Measurements from ENCODE around the gene MTR. TPM values are rescaled to one million over a fixed set of nuclear protein-coding genes. Genes with fewer than 3 reads are reported as not detected.

Gene MTR
- polyA plus RNA-seq, 2 of the 4 experiments (the other 2 are of a cell fraction) = 6.2 to 12.7 TPM

- CTCF ChIA-PET = interaction anchor here (0.6 to 3.5 kb wide), 6 partner anchors 7 to 1360 kb away, joined by 3 to 18 read pairs (median 4); no protein-coding TSS in a partner anchor
- no peaks in the 10 kb centered on the region for H3K4me1 ChIP-seq
- no peak overlapping the region for H3K27ac ChIP-seq
- WGBS (ENCODE audit: missing lambda C conversion rate) = 68% methylated on average over 6 of the region's 6 CpGs
- POLR2A ChIA-PET = no interaction called here
- H3K4me2 ChIP-seq = no peak overlapping the region
- DNase-seq (ENCODE audit: low read depth in 1 of 2, low spot score in 1 of 2) = no peak
- H3K9me3 ChIP-seq = no peaks in the 10 kb centered on the region
- ATAC-seq = no peak
- no peak for FAIRE-seq
- no peak overlapping the region for H3K4me3 ChIP-seq
- TF ChIP-seq MAFK (IDR thresholded peaks at IDR 0.05; ENCODE audit: partially characterized antibody) = no peak
- no peak for TF ChIP-seq RCOR1 (IDR thresholded peaks at IDR 0.05; ENCODE audit: low read depth, low read length)
- no peak for TF ChIP-seq BCL3 (IDR thresholded peaks at IDR 0.05)
- no peak for TF ChIP-seq EP300 (IDR thresholded peaks at IDR 0.05)
- TF ChIP-seq MAX (IDR thresholded peaks at IDR 0.05) = no peak
- no peak for TF ChIP-seq GATA3 (IDR thresholded peaks at IDR 0.05; ENCODE audit: borderline replicate concordance)
- TF ChIP-seq FOSB (CRISPR knock-in tag; IDR thresholded peaks at IDR 0.05) = no peak
- TF ChIP-seq EHF (CRISPR knock-in tag; IDR thresholded peaks at IDR 0.05) = no peak
- TF ChIP-seq ZNF302 (CRISPR knock-in tag; IDR thresholded peaks at IDR 0.05) = no peak
Observed at GRCh38 chr1:236760480-236760879, 34.6 kb upstream of the MTR start.

- ChIA-PET POLR2A (no interaction called here), CTCF (no interaction called here)
- H3K4me2 ChIP-seq = no peak overlapping the region
- 77% methylated on average over 14 of the region's 14 CpGs for WGBS (ENCODE audit: missing lambda C conversion rate)
- DNase-seq (ENCODE audit: low read depth in 1 of 2, low spot score in 1 of 2) = no peak
- no peak overlapping the region for H3K27ac ChIP-seq
- no peaks in the 10 kb centered on the region for H3K4me1 ChIP-seq
- FAIRE-seq = no peak
- no peaks in the 10 kb centered on the region for H3K9me3 ChIP-seq
- ATAC-seq = no peak
- TF ChIP-seq FOSB (CRISPR knock-in tag; IDR thresholded peaks at IDR 0.05) (no peak), HMGXB4 (CRISPR knock-in tag; IDR thresholded peaks at IDR 0.05; ENCODE audit: borderline replicate concordance) (no peak), ATOH8 (CRISPR knock-in tag; IDR thresholded peaks at IDR 0.05; ENCODE audit: low read depth) (no peak), BHLHE40 (IDR thresholded peaks at IDR 0.05; ENCODE audit: low read depth, low read length) (no peak), EHMT2 (IDR thresholded peaks at IDR 0.05; ENCODE audit: low read depth) (no peak), EP300 (IDR thresholded peaks at IDR 0.05) (no peak)
- no peak overlapping the region for H3K4me3 ChIP-seq
Observed at GRCh38 chr1:236760986-236761385, 34.1 kb upstream of the MTR start.

GRCh38 chr1:236761397-236762132 is 33.5 kb upstream of the MTR start:
- ATAC-seq (no peak), FAIRE-seq (no peak), DNase-seq (ENCODE audit: low read depth in 1 of 2, low spot score in 1 of 2) (no peak)
- no peaks in the 10 kb centered on the region for H3K4me1 ChIP-seq
- no peak overlapping the region for H3K4me2 ChIP-seq
- no peak overlapping the region for H3K4me3 ChIP-seq
- TF ChIP-seq E2F6 (IDR thresholded peaks at IDR 0.05; ENCODE audit: borderline replicate concordance, low read depth) (no peak), POLR2A (IDR thresholded peaks at IDR 0.05; ENCODE audit: low read length) (no peak), ESRRA (IDR thresholded peaks at IDR 0.05; ENCODE audit: borderline replicate concordance, low read length) (no peak)
- H3K9me3 ChIP-seq = no peaks in the 10 kb centered on the region
- ChIA-PET CTCF (interaction anchor here (1.0 kb wide), 1 partner anchor 8 kb away, joined by 3 read pairs; no protein-coding TSS in a partner anchor), POLR2A (no interaction called here)
- no peak overlapping the region for H3K27ac ChIP-seq
- WGBS (ENCODE audit: missing lambda C conversion rate) = 73% methylated on average over 5 of the region's 5 CpGs
